GM18520 (cell line): ENCODE results near the gene ULBP1.
"Not testable (repeated sequence)": the region's sequence is repeated elsewhere in the genome, so short reads cannot be mapped to it uniquely, and the experiment has no call there.

Experiments
- ATAC-seq: cut with Tn5 transposase; IDR thresholded peaks from one replicate; pipeline ENCODE4 v1.9.1; 2021; ENCODE audit not compliant: unreplicated experiment

Gene ULBP1

GRCh38 chr6:149963462-149964307, at the start of gene ULBP1:
Gene ULBP1, plus strand, starts transcription at chr6:149963943. Its CDS starts 107 bp downstream, at chr6:149964050.
- no peak for ATAC-seq

- ATAC-seq, result no peak
These were observed 47.5 kb upstream of the ULBP1 start for GRCh38 chr6:149915970-149916865.

- ATAC-seq, result no peak
These were observed 46.1 kb upstream of the ULBP1 start for GRCh38 chr6:149917679-149918078.

DNA sequence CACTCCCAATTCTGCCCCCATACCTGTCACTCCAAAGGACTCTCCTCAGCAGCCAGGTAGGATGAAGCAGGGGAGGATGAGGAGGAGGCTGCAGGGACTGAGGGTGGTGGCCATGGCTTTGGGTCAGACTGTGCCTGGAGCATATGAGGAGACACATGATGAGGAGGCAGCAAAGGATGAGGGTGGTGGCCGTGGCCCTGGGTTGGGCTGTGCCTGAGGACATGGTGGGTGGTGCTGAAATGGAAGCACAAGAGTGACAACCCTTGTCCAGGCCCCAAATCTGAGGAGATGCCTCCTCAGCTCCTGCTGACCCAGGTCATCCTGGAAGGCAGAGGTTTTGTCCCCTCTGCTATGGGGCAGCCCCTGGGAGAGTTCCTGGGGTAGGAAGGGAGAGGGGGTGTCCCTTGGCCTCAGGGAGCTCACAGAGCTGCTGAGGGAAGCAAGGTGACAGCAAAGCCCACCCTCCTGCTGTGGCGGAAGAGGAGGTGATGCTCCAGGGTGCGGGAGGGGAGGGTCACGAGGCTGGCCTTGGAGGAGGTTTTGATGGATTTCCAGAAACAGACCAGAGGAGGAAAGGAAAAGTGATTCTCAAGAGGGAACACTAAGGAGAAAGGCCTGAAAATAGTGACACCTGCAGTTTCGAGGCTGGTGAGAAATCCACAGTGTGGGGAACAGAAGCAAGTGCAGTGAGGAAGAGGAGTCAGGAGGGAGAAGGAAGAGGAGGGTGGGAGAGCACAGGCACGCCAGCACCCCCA, 45.4 kb upstream of the ULBP1 start:
- no peak for ATAC-seq

GRCh38 chr6:149919126-149919833, 44.5 kb upstream of the ULBP1 start:
- not testable (repeated sequence) for ATAC-seq

DNA sequence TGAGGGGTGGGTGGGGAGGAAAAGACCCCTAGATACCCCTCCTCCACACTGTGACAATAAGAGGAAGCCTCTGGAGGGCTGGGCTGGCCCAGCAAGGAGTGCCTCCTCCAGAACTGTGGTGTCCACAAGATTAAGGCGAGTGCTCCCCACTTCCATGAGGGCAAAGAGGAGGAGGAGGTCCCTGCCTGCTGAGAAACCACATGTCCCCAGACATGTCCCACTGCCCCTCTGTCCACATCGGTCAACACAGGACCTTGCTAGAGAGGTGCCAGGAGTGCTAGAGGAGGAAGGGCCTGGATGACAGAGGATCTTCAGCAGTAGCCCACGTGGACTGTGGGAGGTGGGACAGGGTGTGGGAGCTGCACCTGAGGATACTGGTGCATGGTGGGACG, 43.9 kb upstream of the ULBP1 start:
- ATAC-seq, result no peak

DNA sequence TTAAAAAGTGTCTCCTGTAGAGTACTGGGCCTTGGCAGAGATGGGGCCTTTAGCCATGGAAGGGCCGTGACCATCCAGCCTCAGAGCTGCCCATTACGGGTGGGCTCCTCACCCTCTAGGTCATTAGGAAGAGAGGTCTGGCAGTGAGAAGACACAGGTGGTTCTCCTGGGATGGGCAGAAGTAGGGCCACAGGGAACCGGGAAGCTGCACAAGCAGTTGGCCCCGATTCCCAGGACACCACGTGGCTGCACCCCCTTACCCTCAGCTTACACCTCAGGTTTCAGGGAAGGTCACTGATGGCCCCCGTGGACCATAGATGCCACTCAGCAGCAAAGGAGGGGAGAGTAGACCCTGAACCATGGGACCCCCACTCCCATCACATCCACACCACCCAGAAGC, 42.4 kb upstream of the ULBP1 start:
- ATAC-seq, result no peak

GRCh38 chr6:149922091-149922490, 41.7 kb upstream of the ULBP1 start:
- ATAC-seq, result not testable (repeated sequence)

- no peak for ATAC-seq
These were observed 41.0 kb upstream of the ULBP1 start, which contains the start of gene RAET1G for GRCh38 chr6:149922642-149923326. Gene RAET1G, minus strand, starts transcription at chr6:149923121. Its CDS starts 111 bp downstream, at chr6:149923010.

DNA sequence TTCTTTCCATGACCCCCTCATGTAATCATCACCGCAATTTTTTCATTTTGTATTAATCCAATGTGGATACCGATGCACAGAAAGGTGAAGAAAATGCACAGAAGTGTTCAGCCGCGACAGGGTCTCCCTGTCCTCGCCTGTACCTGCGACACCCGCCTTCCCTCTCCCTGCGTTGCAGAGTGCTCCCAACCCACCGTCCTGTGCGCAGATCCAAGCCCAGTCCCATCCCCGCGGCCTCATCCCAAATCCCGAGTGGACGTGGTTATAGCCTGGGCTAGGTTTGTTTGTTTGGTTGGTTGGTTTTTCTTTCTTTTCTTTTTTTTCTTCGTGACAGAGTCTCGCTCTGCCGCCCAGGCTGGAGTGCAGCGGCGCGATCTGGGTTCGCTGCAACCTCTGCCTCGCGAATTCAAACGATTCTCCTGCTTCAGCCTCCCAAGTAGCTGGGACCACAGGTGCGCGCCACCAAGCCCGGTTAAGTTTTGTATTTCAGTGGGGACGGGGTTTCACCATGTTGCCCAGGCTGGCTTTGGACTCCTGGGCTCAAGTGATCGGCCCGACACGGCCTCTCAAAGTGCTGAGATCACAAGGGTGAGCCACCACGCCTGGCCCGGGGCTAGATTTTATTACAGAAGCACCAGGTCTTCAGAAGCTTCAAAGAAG, 40.3 kb upstream of the ULBP1 start:
- ATAC-seq, result no peak

- ATAC-seq, result no peak
These were observed 39.4 kb upstream of the ULBP1 start for GRCh38 chr6:149924206-149924932.

GRCh38 chr6:149924933-149925252, 38.9 kb upstream of the ULBP1 start:
- no peak for ATAC-seq

DNA sequence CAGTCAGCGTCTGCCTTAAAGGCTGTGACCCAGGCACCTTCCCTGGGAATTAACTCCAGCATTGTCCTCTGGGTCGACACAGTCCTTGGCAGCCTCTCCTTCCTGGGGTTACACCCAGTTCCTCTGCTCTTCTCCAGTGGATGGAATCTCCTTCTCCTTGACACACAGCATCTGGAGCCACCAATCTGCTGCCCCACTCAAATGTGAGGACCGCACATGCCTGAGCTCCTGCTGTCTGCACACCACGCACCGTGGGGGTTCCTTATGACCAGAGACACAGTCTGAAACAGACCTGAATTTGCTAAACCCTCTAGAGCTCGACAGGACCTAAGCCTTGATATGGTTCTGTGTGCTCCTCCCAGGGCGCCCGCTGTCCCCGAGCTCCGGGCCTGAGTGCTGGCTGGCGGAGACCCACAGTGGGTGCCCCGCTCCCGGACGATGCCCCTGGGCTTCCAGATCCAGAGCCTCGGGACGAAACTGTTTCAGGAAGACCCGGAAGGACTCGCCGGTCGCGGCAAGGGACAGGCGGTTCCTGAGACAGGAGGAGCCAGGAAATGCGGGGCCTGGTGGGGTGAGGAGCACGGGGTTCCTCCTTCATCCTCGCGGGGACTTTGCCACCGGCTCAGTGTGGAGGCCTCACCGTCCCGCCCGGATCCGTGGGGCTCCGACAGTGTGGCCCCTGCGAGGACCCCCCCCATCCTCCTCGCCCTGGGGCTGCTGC, 38.3 kb upstream of the ULBP1 start:
- no peak for ATAC-seq

GRCh38 chr6:149925974-149926777, 37.6 kb upstream of the ULBP1 start:
- no peak for ATAC-seq

DNA sequence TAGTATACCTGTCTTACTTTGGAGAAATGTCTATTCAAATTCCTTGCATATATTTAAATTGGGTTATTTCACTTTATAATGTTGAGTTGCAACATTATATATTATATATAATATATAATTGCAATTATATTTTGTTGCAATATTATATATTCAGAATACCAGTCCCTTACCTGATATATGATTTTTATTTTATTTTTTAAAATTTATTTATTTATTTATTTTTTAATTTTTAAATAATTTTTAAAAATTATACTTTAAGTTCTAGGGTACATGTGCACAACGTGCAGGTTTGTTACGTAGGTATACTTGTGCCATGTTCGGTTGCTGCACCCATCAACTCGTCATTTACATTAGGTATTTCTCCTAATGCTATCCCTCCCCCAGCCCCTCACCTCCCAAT, 36.7 kb upstream of the ULBP1 start:
- not testable (repeated sequence) for ATAC-seq

DNA sequence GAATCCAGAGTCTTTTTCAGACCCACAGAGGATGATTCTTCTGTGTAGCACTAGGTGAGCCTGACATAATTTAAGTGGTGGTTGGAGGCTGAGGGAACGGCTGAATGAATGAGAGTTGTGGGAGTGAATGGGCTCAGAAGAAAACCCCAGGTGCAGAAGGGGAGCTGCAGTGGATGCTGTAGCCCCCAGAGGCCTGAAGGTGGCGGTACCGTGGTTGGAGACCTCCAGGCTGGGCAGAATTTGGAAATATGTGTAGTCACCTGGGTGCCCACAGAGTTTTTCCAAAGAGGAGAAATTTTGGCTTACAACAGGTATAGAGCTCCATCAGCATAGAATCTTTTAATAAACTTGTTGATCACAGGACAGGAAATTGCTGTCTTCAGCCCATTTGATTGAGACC, 34.3 kb upstream of the ULBP1 start:
- ATAC-seq, result no peak

- ATAC-seq, result no peak
These were observed 32.2 kb upstream of the ULBP1 start for GRCh38 chr6:149931501-149931900.
